WI38 (cell line): ENCODE measurements around the gene SFT2D3.

Experiments
- H3K4me3 ChIP-seq: 2 replicates; pipeline ENCODE4 v1.5.1; 2011; ENCODE audit warnings: low read depth, mild to moderate bottlenecking, control low read depth, low read length
- TF ChIP-seq, protein P1 (sequence below): IDR thresholded peaks from 2 replicates; pipeline ENCODE4 v1.5.1; 2012; ENCODE audit warnings: low read depth, mild to moderate bottlenecking, control low read depth, low read length

Gene SFT2D3

DNA sequence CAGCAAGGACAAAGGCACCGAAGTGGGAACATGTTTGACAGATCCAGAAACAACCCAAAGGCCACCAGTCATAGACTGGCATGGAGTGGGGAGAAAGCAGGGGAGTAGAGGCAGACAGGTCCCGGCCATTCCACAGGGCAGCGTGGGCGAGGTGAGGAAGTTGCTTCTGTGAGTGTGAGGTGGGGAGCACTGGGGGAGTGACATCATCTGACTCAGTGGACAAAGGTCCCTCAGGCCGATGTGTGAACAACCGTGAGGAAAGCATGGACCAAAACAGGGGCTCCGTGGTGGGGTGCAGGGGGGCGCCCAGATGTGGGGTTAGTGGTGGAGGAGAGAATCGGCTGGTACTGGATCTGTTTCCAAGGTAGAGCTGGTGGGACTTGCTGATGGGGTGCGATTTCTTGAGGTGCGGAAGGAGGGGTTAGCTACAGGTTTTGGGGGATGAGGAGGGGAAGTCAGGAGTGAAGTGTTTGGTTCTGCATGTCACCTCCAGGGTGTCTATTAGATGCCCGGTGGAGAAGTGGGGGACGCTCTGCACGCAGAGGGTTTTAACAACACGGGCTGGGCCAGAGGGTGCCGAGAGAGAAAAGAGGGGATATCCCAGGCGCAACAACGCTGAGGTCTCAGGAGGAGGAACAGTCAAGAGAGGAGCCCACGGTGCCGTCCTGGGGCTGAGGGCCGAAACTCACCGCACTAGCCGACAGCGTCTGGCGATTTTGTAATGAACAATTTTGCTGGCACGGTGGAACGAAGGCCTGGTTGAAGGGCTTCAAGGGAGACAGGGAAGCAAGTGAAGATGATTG lies 2.5 kb upstream of the SFT2D3 start:
- TF ChIP-seq, protein P1, sequence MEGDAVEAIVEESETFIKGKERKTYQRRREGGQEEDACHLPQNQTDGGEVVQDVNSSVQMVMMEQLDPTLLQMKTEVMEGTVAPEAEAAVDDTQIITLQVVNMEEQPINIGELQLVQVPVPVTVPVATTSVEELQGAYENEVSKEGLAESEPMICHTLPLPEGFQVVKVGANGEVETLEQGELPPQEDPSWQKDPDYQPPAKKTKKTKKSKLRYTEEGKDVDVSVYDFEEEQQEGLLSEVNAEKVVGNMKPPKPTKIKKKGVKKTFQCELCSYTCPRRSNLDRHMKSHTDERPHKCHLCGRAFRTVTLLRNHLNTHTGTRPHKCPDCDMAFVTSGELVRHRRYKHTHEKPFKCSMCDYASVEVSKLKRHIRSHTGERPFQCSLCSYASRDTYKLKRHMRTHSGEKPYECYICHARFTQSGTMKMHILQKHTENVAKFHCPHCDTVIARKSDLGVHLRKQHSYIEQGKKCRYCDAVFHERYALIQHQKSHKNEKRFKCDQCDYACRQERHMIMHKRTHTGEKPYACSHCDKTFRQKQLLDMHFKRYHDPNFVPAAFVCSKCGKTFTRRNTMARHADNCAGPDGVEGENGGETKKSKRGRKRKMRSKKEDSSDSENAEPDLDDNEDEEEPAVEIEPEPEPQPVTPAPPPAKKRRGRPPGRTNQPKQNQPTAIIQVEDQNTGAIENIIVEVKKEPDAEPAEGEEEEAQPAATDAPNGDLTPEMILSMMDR, result no peak
- H3K4me3 ChIP-seq, result no peak overlapping the region

DNA sequence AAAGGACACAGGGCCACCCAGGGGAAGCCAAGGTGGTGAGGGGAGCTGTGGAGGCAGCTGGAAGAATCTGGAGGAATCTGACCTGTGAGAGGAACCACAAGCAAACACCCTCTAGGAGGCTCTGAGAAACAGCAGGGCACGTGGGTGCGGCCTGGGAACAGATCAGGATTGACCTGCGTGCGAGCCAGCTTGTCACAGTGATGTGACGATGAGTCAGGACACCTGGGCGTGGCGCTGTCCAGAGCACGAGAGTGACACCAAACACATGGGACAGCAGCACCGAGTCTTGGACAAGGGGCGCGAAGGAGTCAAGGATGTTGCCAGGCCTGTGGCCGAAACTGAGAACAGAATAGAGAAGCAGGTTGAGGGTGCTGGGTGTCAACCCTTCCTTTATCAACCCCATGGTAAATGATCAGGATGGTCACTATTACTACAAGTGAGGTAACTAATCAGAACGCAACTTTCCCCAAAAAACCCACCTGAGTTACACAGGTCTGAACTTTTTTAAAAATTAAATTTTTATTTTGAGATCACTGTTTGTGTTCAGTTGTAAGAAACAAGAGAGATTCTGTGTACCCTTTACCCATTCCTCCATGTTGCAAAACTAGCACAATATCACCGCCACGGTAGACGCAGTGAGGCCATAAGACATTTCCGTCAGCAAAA lies 637 bp upstream of the SFT2D3 start:
- TF ChIP-seq, protein P1, result no peak
- peak overlapping the region; percentile 67 for H3K4me3 ChIP-seq

DNA sequence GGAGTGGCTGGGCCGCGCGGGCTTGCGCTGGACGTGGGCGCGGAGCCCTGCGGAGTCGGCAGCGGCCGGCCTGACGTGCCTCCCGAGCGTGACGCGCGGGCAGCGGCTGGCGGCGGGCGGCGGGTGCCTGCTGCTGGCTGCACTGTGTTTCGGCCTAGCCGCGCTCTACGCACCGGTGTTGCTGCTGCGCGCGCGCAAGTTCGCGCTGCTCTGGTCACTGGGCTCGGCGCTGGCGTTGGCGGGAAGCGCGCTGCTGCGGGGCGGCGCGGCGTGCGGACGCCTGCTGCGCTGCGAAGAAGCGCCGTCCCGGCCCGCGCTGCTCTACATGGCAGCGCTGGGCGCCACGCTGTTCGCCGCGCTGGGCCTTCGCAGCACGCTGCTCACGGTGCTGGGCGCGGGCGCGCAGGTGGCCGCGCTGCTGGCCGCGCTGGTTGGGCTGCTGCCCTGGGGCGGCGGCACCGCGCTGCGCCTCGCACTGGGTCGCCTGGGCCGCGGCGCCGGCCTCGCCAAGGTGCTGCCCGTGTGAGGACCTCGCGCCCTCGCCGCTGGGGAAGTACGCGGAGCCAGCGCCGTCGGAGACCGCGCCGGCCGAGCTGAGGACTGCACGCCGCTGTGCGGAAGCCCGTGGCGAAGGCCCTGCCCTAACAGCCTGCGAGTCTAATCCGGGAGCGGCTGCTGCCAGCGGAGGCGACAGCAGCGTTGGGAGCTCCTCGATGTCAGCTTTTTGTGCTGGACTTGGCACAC lies 526 bp downstream of the SFT2D3 start:
- peak overlapping the region; percentile 67 for H3K4me3 ChIP-seq
- TF ChIP-seq, protein P1, result no peak

DNA sequence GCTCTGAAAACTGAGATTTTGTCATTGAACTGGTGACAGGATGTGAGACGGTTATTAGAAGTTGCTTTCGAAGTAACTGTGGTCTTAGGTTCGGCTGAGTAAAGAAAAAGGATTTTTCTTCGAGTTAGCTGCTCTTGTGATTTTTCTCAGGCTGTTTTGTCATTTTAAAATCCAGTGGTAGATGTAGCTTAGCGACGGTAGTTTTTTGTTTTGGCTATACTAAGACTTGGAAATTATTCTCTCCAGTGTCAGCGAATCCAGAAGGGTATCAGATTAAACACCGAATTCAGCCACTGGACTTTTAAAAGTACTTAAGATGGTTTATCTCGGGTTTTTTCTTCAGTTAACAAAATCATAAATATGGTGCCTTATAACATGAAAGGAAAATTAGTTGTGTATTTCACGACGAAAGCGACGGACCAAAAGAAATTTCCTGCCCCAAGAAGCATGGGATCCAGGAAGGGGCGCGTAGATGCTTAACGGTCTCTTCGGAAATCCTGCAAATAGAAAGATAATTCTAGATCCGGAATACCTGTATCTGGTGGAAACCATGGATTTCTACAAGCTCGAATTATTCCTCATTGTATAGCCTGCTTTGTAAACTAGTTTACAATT lies 1.2 kb downstream of the SFT2D3 start:
- H3K4me3 ChIP-seq, result peak overlapping the region; percentile 67
- TF ChIP-seq, protein P1, result no peak

DNA sequence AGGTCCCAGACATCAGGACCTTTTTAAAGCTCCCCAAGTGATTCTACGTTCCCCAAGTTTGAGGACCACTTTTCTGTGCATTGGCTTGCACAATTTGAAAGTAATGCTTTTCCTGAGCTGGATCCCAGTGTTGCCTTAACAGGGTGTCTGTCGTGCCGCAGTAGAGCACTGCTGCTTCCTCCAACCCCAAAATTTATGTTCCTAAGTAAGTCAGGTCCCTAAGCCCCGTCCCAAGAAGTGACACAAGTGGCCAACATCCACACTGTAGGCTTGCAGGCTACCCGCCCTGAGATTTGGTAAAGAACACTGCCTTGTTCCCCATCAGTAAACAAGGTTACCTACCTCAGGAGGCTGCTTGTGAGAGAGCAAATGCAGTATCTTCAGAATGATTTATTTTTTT lies 2.0 kb downstream of the SFT2D3 start:
- TF ChIP-seq, protein P1, result no peak
- H3K4me3 ChIP-seq, result no peak overlapping the region

DNA sequence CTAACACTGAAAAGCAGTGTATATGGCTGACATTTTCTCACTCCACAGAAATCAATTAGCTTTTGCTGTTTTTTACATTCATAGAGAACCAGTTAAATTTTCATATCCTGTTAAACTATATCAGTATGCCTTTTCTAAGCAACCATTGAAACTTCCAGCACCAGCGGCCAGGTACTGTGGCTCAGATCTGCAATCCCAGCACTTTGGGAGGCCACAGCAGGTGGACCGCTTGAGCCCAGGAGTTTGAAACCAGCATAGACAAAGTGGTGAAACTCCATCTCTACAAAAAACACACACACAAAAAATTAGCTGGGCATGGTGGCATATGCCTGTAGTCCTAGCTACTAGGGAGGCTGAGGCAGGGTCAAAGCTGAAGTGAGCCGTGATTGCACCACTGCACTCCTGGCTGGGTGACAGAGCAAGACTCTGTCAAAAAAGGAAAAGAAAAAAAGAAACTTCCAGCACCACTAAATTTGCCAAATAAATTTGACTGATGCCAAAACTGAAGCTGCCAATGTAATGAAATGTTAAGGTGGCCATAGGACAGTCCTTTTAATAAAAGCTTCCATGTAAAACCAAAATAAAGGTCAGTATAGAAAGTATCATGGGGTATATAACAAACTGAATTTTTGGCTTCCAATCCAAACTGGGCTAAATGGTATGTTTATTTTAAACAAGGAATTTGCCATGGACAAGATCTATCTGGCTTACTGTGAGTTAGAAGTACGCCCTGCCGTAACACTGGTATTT lies 3.5 kb downstream of the SFT2D3 start:
- TF ChIP-seq, protein P1, result no peak
- H3K4me3 ChIP-seq, result no peak overlapping the region
